MM.1S (cell line): Measurements from ENCODE around the gene VAPA.

Experiments
- EZH2 ChIP-seq: fragments of 300-600 bp; sonication (generic); optimal IDR thresholded peaks from 2 replicates; pipeline ENCODE3; 2017; ENCODE audit warnings: low read depth, mild to moderate bottlenecking, antibody characterized with exemption, low read length, mixed read lengths
- TF ChIP-seq, protein P1 (sequence below): fragments of 300-600 bp; sonication (generic); IDR thresholded peaks from 2 replicates; pipeline ENCODE4 v1.5.1; 2016; ENCODE audit warnings: antibody characterized with exemption, low read length, mixed read lengths

DNA sequence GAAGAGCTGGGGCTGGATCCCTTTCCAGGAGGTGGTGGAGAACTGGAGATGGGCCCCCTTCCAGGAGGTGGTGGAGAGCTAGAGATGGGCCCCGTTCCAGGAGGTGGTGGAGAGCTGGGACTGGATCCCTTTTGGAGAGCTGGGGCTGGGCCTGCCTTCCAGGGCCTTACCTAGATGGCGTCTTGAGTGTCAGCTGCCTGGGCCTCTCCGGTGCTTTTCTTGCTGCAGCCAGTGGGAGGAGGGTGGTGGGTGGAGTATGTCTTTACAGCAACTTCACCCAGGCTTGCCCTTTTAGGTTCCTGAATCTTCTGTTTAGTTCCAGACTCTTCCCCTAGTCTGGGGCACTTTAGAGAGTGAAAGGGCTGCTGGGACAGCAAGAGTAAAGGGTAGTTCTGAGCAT is 47.2 kb upstream of the VAPA start:
- TF ChIP-seq, protein P1, sequence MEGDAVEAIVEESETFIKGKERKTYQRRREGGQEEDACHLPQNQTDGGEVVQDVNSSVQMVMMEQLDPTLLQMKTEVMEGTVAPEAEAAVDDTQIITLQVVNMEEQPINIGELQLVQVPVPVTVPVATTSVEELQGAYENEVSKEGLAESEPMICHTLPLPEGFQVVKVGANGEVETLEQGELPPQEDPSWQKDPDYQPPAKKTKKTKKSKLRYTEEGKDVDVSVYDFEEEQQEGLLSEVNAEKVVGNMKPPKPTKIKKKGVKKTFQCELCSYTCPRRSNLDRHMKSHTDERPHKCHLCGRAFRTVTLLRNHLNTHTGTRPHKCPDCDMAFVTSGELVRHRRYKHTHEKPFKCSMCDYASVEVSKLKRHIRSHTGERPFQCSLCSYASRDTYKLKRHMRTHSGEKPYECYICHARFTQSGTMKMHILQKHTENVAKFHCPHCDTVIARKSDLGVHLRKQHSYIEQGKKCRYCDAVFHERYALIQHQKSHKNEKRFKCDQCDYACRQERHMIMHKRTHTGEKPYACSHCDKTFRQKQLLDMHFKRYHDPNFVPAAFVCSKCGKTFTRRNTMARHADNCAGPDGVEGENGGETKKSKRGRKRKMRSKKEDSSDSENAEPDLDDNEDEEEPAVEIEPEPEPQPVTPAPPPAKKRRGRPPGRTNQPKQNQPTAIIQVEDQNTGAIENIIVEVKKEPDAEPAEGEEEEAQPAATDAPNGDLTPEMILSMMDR = no peak
- no peak for TF ChIP-seq EZH2
